Measurements from ENCODE around the gene DR1.
"Not testable (repeated sequence)": the region's sequence is repeated elsewhere in the genome, so short reads cannot be mapped to it uniquely, and the experiment has no call there.

DR1 gene

GRCh38 chr1:93340090-93340489 is 5.6 kb upstream of the DR1 start:
- DNase-seq (ENCODE audit: low spot score): no peak

- no peak for DNase-seq (ENCODE audit: low spot score)
Measured at GRCh38 chr1:93344484-93344883, 1.2 kb upstream of the DR1 start.

GRCh38 chr1:93344886-93345632 is 648 bp upstream of the DR1 start:
- DNase-seq (ENCODE audit: low spot score): peak; percentile 51

- peak; percentile 63 for DNase-seq (ENCODE audit: low spot score)
Measured at GRCh38 chr1:93346421-93346993, 800 bp downstream of the DR1 start.

- peak; percentile 43 for DNase-seq (ENCODE audit: low spot score)
Measured at GRCh38 chr1:93347334-93347899, 1.7 kb downstream of the DR1 start.

- DNase-seq (ENCODE audit: low spot score): peak; percentile 45
Measured at GRCh38 chr1:93348104-93348728, 2.5 kb downstream of the DR1 start.

GRCh38 chr1:93349231-93350135 is 3.8 kb downstream of the DR1 start:
- peak; percentile 53 for DNase-seq (ENCODE audit: low spot score)

GRCh38 chr1:93350322-93350721 is 4.6 kb downstream of the DR1 start:
- DNase-seq (ENCODE audit: low spot score): no peak

- no peak for DNase-seq (ENCODE audit: low spot score)
Measured at GRCh38 chr1:93350875-93351274, 5.2 kb downstream of the DR1 start.

GRCh38 chr1:93351346-93351745 is 5.6 kb downstream of the DR1 start:
- not testable (repeated sequence) for DNase-seq (ENCODE audit: low spot score)

- no peak for DNase-seq (ENCODE audit: low spot score)
Measured at GRCh38 chr1:93352376-93352775, 6.7 kb downstream of the DR1 start.

- no peak for DNase-seq (ENCODE audit: low spot score)
Measured at GRCh38 chr1:93353286-93353685, 7.6 kb downstream of the DR1 start.

- DNase-seq (ENCODE audit: low spot score): no peak
Measured at GRCh38 chr1:93354749-93355148, 9.0 kb downstream of the DR1 start.

- DNase-seq (ENCODE audit: low spot score): no peak
Measured at GRCh38 chr1:93357242-93357641, 11.5 kb downstream of the DR1 start.

GRCh38 chr1:93358293-93358692 is 12.6 kb downstream of the DR1 start:
- DNase-seq (ENCODE audit: low spot score): no peak

- DNase-seq (ENCODE audit: low spot score): no peak
Measured at GRCh38 chr1:93360111-93360510, 14.4 kb downstream of the DR1 start.

- no peak for DNase-seq (ENCODE audit: low spot score)
Measured at GRCh38 chr1:93362237-93362636, 16.5 kb downstream of the DR1 start.

- DNase-seq (ENCODE audit: low spot score): no peak
Measured at GRCh38 chr1:93365813-93366212, 20.1 kb downstream of the DR1 start.

- DNase-seq (ENCODE audit: low spot score): no peak
Measured at GRCh38 chr1:93369734-93370133, 24.0 kb downstream of the DR1 start.

- no peak for DNase-seq (ENCODE audit: low spot score)
Measured at GRCh38 chr1:93374334-93375106, 28.8 kb downstream of the DR1 start.

GRCh38 chr1:93384656-93385055 is 38.9 kb downstream of the DR1 start:
- no peak for DNase-seq (ENCODE audit: low spot score)
